ENCODE results near the gene ZNF586.
"Not testable (repeated sequence)": the region's sequence is repeated elsewhere in the genome, so short reads cannot be mapped to it uniquely, and the experiment has no call there.

Gene ZNF586

DNA sequence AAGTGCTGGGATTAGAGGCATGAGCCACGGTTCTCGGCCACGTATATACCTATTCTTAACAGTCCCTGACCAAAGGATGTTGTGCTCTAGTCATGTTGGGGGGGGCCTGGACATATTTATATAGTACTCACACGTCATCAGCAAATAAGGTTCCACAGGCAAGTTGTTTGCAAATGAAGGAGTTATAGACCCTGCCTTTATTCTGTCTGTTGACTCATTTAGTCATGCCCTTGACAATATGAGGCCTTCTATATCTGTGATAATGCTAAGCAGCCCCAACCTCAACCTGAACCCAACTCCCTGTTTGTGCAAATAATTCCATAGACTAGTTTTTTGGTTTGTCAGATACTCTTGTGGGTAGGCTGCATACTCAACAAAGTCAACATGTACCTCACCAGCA, 8.9 kb downstream of the ZNF586 start:
- TF ChIP-seq, protein P1, sequence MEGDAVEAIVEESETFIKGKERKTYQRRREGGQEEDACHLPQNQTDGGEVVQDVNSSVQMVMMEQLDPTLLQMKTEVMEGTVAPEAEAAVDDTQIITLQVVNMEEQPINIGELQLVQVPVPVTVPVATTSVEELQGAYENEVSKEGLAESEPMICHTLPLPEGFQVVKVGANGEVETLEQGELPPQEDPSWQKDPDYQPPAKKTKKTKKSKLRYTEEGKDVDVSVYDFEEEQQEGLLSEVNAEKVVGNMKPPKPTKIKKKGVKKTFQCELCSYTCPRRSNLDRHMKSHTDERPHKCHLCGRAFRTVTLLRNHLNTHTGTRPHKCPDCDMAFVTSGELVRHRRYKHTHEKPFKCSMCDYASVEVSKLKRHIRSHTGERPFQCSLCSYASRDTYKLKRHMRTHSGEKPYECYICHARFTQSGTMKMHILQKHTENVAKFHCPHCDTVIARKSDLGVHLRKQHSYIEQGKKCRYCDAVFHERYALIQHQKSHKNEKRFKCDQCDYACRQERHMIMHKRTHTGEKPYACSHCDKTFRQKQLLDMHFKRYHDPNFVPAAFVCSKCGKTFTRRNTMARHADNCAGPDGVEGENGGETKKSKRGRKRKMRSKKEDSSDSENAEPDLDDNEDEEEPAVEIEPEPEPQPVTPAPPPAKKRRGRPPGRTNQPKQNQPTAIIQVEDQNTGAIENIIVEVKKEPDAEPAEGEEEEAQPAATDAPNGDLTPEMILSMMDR (conservative IDR thresholded peaks at IDR 0.05), result no peak
- no peak for TF ChIP-seq ZFX (IDR thresholded peaks at IDR 0.05)
- H3K27ac ChIP-seq, result no peak overlapping the region

DNA sequence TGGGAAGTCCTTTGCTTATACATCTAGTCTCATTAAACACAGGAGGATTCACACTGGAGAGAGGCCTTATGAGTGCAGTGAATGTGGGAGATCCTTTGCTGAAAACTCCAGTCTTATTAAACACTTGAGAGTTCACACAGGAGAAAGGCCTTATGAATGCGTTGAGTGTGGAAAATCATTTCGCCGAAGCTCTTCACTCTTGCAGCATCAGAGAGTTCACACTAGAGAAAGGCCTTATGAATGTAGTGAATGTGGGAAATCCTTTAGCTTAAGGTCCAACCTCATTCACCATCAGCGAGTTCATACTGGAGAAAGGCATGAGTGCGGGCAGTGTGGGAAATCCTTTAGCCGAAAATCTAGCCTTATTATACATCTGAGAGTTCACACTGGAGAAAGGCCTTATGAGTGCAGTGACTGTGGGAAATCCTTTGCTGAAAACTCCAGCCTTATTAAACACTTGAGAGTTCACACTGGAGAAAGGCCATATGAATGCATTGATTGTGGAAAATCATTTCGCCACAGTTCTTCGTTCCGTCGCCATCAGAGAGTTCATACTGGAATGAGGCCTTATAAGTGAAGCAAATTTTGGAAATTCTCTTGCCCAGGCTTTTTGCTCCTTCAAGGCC, 9.9 kb downstream of the ZNF586 start:
- H3K27ac ChIP-seq, result no peak overlapping the region
- TF ChIP-seq ZFX (IDR thresholded peaks at IDR 0.05), result no peak
- TF ChIP-seq, protein P1 (conservative IDR thresholded peaks at IDR 0.05), result no peak

DNA sequence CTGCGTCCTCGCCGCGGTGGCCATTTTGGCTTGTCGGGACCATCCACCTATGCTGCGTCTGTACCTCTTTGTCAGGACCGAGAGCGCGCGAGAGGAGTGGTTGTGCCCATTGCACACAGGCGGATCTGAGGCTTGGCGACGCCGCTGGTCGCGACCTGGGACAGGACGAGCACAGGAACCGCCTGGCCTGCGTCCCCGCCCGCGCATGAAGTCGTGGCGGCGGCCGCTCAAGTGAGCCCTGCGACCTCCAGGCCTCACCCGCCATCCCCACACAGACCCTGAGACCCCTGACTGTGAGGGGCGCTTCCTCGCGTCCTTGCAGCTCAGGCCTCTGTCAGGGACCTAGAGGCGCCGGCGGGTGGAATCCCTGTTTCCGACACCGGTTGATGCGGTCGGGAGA, 16.8 kb downstream of the ZNF586 start:
- TF ChIP-seq, protein P1 (conservative IDR thresholded peaks at IDR 0.05), result no peak
- no peak for TF ChIP-seq ZFX (IDR thresholded peaks at IDR 0.05)
- H3K27ac ChIP-seq, result no peak overlapping the region

DNA sequence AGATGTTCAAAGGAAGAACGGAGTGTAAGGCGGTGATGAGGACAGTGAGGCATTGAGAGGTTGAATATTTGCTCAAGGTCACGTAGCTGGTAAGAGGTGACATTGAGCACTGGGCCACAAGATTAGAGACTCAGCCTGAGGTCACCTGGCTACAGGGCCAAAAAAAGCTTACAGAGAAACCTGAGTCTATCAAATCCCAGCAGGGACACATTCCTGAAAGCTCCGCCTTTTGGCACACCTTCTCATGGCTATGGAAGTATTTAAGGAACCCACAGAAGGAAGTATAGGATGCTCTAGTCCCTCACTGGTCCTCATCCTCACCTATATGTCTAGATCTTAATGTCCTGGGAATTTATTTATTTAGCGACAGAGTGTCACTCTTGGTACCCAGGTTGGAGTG, 17.4 kb downstream of the ZNF586 start:
- no peak overlapping the region for H3K27ac ChIP-seq
- TF ChIP-seq ZFX (IDR thresholded peaks at IDR 0.05), result no peak
- TF ChIP-seq, protein P1 (conservative IDR thresholded peaks at IDR 0.05), result no peak

GRCh38 chr19:57788114-57788692, 18.7 kb downstream of the ZNF586 start:
- no peak overlapping the region for H3K27ac ChIP-seq
- TF ChIP-seq ZFX (IDR thresholded peaks at IDR 0.05), result no peak
- TF ChIP-seq, protein P1 (conservative IDR thresholded peaks at IDR 0.05), result no peak

DNA sequence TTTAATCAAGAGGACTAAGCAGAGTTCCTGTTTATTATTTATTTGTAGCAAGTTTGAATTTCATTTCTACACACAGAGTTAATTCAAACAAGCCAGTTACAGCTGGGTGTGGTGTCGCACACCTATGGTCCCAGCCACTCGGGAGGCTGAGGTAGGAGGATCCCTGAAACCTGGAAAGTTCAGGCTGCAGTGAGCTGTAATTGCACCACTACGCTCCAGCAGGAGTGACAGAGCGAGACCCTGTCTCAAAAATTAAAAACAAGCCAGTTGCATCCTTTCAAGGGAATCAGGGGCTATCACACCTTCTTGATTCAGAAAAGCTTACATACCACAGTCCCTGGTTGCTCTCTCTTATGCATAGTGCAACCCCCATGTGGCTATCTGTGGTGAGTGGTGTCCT, 19.8 kb downstream of the ZNF586 start:
- TF ChIP-seq, protein P1 (conservative IDR thresholded peaks at IDR 0.05), result no peak
- TF ChIP-seq ZFX (IDR thresholded peaks at IDR 0.05), result no peak

DNA sequence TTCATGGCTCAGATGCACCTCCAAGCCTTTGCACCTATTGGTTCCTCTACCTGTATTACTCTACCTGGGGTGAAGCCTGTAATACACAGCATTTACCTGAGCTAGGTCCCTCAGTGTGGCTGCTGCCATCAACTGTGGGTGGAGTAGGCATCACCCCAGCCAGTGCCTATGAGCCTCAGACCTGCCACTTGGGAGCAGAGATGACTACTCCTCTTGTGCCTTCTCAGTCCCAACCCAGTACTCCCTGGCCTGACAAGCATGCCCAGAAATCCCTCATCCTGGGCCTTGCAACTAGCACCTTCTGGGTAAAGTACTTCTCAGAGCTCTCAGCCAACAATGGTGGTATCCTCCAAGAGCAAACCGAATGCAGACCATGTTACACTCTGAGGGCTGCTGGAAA, 27.1 kb downstream of the ZNF586 start:
- not testable (repeated sequence) for H3K27ac ChIP-seq

More for the DNA sequence above, 19.8 kb downstream of the ZNF586 start:
- no peak overlapping the region for H3K27ac ChIP-seq

GRCh38 chr19:57800696-57801095, 31.2 kb downstream of the ZNF586 start:
- H3K27ac ChIP-seq, result no peak overlapping the region
- TF ChIP-seq ZFX (IDR thresholded peaks at IDR 0.05), result no peak
- TF ChIP-seq, protein P1 (conservative IDR thresholded peaks at IDR 0.05), result no peak

Data from C4-2B (cell line).